Liver (tissue), 9 donors: Measurements from ENCODE around the gene RNF222. TPM values are rescaled to one million over a fixed set of nuclear protein-coding genes. Genes with fewer than 3 reads are reported as not detected.
A peak's percentile ranks its signal among the peaks of the same experiment; 100 is the strongest.

Experiments
- DNase-seq: peaks from one replicate; pipeline ENCODE4 v3.0.0-alpha.2; 2017; ENCODE audit warnings: low spot score
- H3K27ac ChIP-seq, 2 donors: one replicate each; pipeline ENCODE4 v1.7.0; 2013; ENCODE audit warnings: inconsistent platforms in 2 of 2, low read length in 2 of 2, control low read depth in 1 of 2, low read depth in 1 of 2, mild to moderate bottlenecking in 1 of 2
- H3K27me3 ChIP-seq, 4 donors: one replicate each; pipeline versions ENCODE4 v1.6.1 to v1.7.0; 2013; ENCODE audit warnings: low read length in 3 of 4, inconsistent platforms in 1 of 4, mild to moderate bottlenecking in 1 of 4, moderate library complexity in 1 of 4; ENCODE audit not compliant: control insufficient read depth in 4 of 4, insufficient read depth in 4 of 4
- H3K36me3 ChIP-seq, 4 donors: one replicate each; pipeline versions ENCODE4 v1.6.1 to v1.7.0; 2013; ENCODE audit warnings: low read length in 3 of 4, mild to moderate bottlenecking in 3 of 4, low read depth in 1 of 4, moderate library complexity in 1 of 4; ENCODE audit not compliant: control insufficient read depth in 4 of 4, insufficient read depth in 3 of 4
- H3K4me1 ChIP-seq, 4 donors: one replicate each; pipeline versions ENCODE4 v1.6.1 to v1.7.0; 2013; ENCODE audit warnings: low read length in 3 of 4, mild to moderate bottlenecking in 3 of 4, moderate library complexity in 1 of 4; ENCODE audit not compliant: control insufficient read depth in 4 of 4, insufficient read depth in 4 of 4
- H3K4me3 ChIP-seq, 3 donors: one replicate each; pipeline versions ENCODE4 v1.6.1 to v1.7.0; 2013; ENCODE audit warnings: low read length in 3 of 3, control low read depth in 1 of 3, low read depth in 1 of 3, mild to moderate bottlenecking in 1 of 3
- H3K9ac ChIP-seq, 2 donors: one replicate each; pipeline ENCODE4 v1.7.0; 2013; ENCODE audit warnings: low read length in 2 of 2, mild to moderate bottlenecking in 2 of 2, moderate library complexity in 2 of 2, control low read depth in 1 of 2, low read depth in 1 of 2
- H3K9me3 ChIP-seq, 4 donors: one replicate each; pipeline versions ENCODE4 v1.6.1 to v1.7.0; 2013; ENCODE audit warnings: low read length in 3 of 4; ENCODE audit not compliant: control insufficient read depth in 4 of 4
- ATF3 ChIP-seq: IDR thresholded peaks from 2 replicates; pipeline ENCODE4 v1.6.1; 2016; ENCODE audit warnings: antibody characterized with exemption
- CTCF ChIP-seq: fragments of 150-350 bp; IDR thresholded peaks from 2 replicates; pipeline ENCODE4 v1.5.1; 2017; ENCODE audit warnings: improper control_type of control experiment, low read depth, low read length; ENCODE audit not compliant: missing input control
- FOXA1 ChIP-seq: IDR thresholded peaks from 2 replicates; pipeline ENCODE4 v1.6.1; 2016; ENCODE audit warnings: antibody characterized with exemption
- FOXA2 ChIP-seq: IDR thresholded peaks from 2 replicates; pipeline ENCODE4 v1.6.1; 2016; ENCODE audit warnings: antibody characterized with exemption
- GABPA ChIP-seq, 2 donors: IDR thresholded peaks in 1 of 2; conservative IDR thresholded peaks in 1 of 2; 2 replicates each; pipeline ENCODE4 v1.6.1; 2016; ENCODE audit warnings: antibody characterized with exemption in 2 of 2, mild to moderate bottlenecking in 1 of 2, moderate library complexity in 1 of 2
- HNF4G ChIP-seq: IDR thresholded peaks from 2 replicates; pipeline ENCODE4 v1.6.1; 2016; ENCODE audit warnings: antibody characterized with exemption
- MAX ChIP-seq: IDR thresholded peaks from 2 replicates; pipeline ENCODE4 v1.6.1; 2016; ENCODE audit warnings: antibody characterized with exemption
- NR2F2 ChIP-seq: IDR thresholded peaks from 2 replicates; pipeline ENCODE4 v1.6.1; 2016; ENCODE audit warnings: antibody characterized with exemption
- RAD21 ChIP-seq, 2 donors: IDR thresholded peaks; 2 replicates each; pipeline ENCODE4 v1.6.1; 2016; ENCODE audit warnings: antibody characterized with exemption in 2 of 2, mild to moderate bottlenecking in 2 of 2
- RXRA ChIP-seq, 2 donors: IDR thresholded peaks; 2 replicates each; pipeline ENCODE4 v1.6.1; 2017 to 2018; ENCODE audit warnings: antibody characterized with exemption in 2 of 2, mild to moderate bottlenecking in 1 of 2
- TAF1 ChIP-seq: conservative IDR thresholded peaks from 2 replicates; pipeline ENCODE4 v1.6.1; 2016; ENCODE audit warnings: antibody characterized with exemption, mild to moderate bottlenecking
- YY1 ChIP-seq: IDR thresholded peaks from 2 replicates; pipeline ENCODE4 v1.6.1; 2016; ENCODE audit warnings: antibody characterized with exemption, mild to moderate bottlenecking
- ZBTB33 ChIP-seq: IDR thresholded peaks from 2 replicates; pipeline ENCODE4 v1.6.1; 2016; ENCODE audit warnings: antibody characterized with exemption
- WGBS: extraction: QIAGEN DNeasy Blood & Tissue Kit; methylation state at CpG from one replicate; pipeline ENCODE4 v1.1.7; 2013; 5-methylcytosine and 5-hydroxymethylcytosine counted together
- polyA plus RNA-seq, 2 donors: library from polyadenylated mRNA; stranded (reverse) in 1 of 2; unstranded in 1 of 2; fragments of 200-250 nt in 1 of 2; fragments of >200 nt in 1 of 2; fragmentation: Nextera tagmentation in 1 of 2; extraction: Ambion mirVana in 1 of 2; gene quantifications; one replicate each; pipeline versions ENCODE4 v1.2.1 to v1.2.3, GENCODE V29; 2013 to 2015
- total RNA-seq, 2 donors: library from RNA; depleted of rRNA; stranded (reverse); fragments of >200 nt; gene quantifications; one replicate each; pipeline ENCODE4 v1.2.3, GENCODE V29; 2014
- donor health status: healthy.
- donor health status: healthy.
- donor health status: healthy.
- donor health status: healthy.
- donor health status: healthy.

The RNF222 gene
- total and polyA plus RNA-seq, 4 donors = not detected

- 54% methylated on average over 8 of the region's 8 CpGs for WGBS
- Histone ChIP-seq H3K27ac (no peak overlapping the region), H3K27me3 (peaks cover 0 to 6% (median 2%) of the 10 kb centered on the region in 4 donors), H3K36me3 (no peaks in the 10 kb centered on the region), H3K9me3 (no peaks in the 10 kb centered on the region), H3K9ac (no peak overlapping the region), H3K4me1 (no peaks in the 10 kb centered on the region), H3K4me3 (no peak overlapping the region)
- DNase-seq = no peak
- TF ChIP-seq ZBTB33 (no peak), FOXA2 (no peak), TAF1 (no peak), FOXA1 (peak; percentile 27)
Measured at GRCh38 chr17:8393470-8394231, 4.0 kb downstream of the RNF222 start.

- Histone ChIP-seq H3K36me3 (no peaks in the 10 kb centered on the region), H3K27me3 (peaks cover 0 to 6% (median 2%) of the 10 kb centered on the region in 4 donors), H3K9ac (no peak overlapping the region), H3K4me1 (no peaks in the 10 kb centered on the region), H3K9me3 (no peaks in the 10 kb centered on the region), H3K4me3 (no peak overlapping the region), H3K27ac (no peak overlapping the region)
- no peak for TF ChIP-seq GABPA (IDR thresholded peaks at IDR 0.05 in 1 of 2, conservative IDR thresholded peaks at IDR 0.05 in 1 of 2)
- TF ChIP-seq RAD21 (IDR thresholded peaks at IDR 0.05) = no peak
- TF ChIP-seq HNF4G = no peak
- WGBS = 81% methylated on average over 46 of the region's 46 CpGs
- DNase-seq = no peak
Measured at GRCh38 chr17:8392674-8393469, 4.8 kb downstream of the RNF222 start.

GRCh38 chr17:8392274-8392673 is 5.4 kb downstream of the RNF222 start:
- Histone ChIP-seq H3K36me3 (no peaks in the 10 kb centered on the region), H3K9ac (no peak overlapping the region), H3K4me1 (no peaks in the 10 kb centered on the region), H3K4me3 (no peak overlapping the region), H3K9me3 (no peaks in the 10 kb centered on the region), H3K27ac (no peak overlapping the region), H3K27me3 (peaks cover 0 to 3% (median 1%) of the 10 kb centered on the region in 4 donors)
- TF ChIP-seq YY1 (no peak), HNF4G (no peak), GABPA (IDR thresholded peaks at IDR 0.05 in 1 of 2, conservative IDR thresholded peaks at IDR 0.05 in 1 of 2) (no peak), RAD21 (IDR thresholded peaks at IDR 0.05) (no peak), ATF3 (no peak), CTCF (no peak), RXRA (IDR thresholded peaks at IDR 0.05) (no peak), NR2F2 (no peak), MAX (no peak), FOXA1 (no peak)
- 65% methylated on average over 18 of the region's 18 CpGs for WGBS
- no peak for DNase-seq
